ENCODE measurements around the gene PLEKHA6. TPM values are rescaled to one million over a fixed set of nuclear protein-coding genes. Genes with fewer than 3 reads are reported as not detected.

PLEKHA6 gene
- polyA plus RNA-seq, 1 donor from 2014 or later: 22.6 TPM

- peaks cover 19% of the 10 kb centered on the region for H3K79me2 ChIP-seq (replicated peaks; ENCODE audit: insufficient read depth, low read length)
- H3K9me3 ChIP-seq (ENCODE audit: low read length): no peaks in the 10 kb centered on the region
- no peak overlapping the region for H3K9ac ChIP-seq (ENCODE audit: low read length)
- no peak overlapping the region for H2AFZ ChIP-seq (ENCODE audit: low read depth, low read length)
- no peak overlapping the region for H3K4me3 ChIP-seq (ENCODE audit: low read length)
- H3K27me3 ChIP-seq (ENCODE audit: insufficient read depth, low read depth, low read length): no peaks in the 10 kb centered on the region
- no peaks in the 10 kb centered on the region for H3K36me3 ChIP-seq (ENCODE audit: insufficient read depth, low read length)
- TF ChIP-seq CTCF (IDR thresholded peaks at IDR 0.05; ENCODE audit: poor library complexity, severe bottlenecking): no peak
- TF ChIP-seq EZH2 (IDR thresholded peaks at IDR 0.05; ENCODE audit: borderline replicate concordance, insufficient read depth, low read length, poor library complexity, severe bottlenecking): no peak
- TF ChIP-seq RAD21 (conservative IDR thresholded peaks at IDR 0.05): no peak
- no peak for TF ChIP-seq REST (IDR thresholded peaks at IDR 0.05; ENCODE audit: borderline replicate concordance)
- no peak for TF ChIP-seq MXI1 (conservative IDR thresholded peaks at IDR 0.05; ENCODE audit: poor library complexity, severe bottlenecking)
- no peak for TF ChIP-seq SMC3 (conservative IDR thresholded peaks at IDR 0.05; ENCODE audit: poor library complexity)
- TF ChIP-seq EP300 (conservative IDR thresholded peaks at IDR 0.05; ENCODE audit: poor library complexity, severe bottlenecking): no peak
- peaks cover 6% of the 10 kb centered on the region for H4K20me1 ChIP-seq (ENCODE audit: insufficient read depth)
- H3F3A ChIP-seq (ENCODE audit: insufficient read depth, low read length, poor library complexity, severe bottlenecking): no peaks in the 10 kb centered on the region
- no peaks in the 10 kb centered on the region for H3K9me2 ChIP-seq (ENCODE audit: insufficient read depth, low read length)
- H3K27ac ChIP-seq (ENCODE audit: low read length): no peak overlapping the region
- H3K4me2 ChIP-seq (ENCODE audit: low read length): no peak overlapping the region
These were observed 70.4 kb downstream of the PLEKHA6 start for GRCh38 chr1:204289280-204289679.

- Histone ChIP-seq H3K9me2 (ENCODE audit: insufficient read depth, low read length) (no peaks in the 10 kb centered on the region), H3K27ac (ENCODE audit: low read length) (no peak overlapping the region), H4K20me1 (ENCODE audit: insufficient read depth) (peaks cover 6% of the 10 kb centered on the region), H3K4me2 (ENCODE audit: low read length) (no peak overlapping the region), H3K36me3 (ENCODE audit: insufficient read depth, low read length) (no peaks in the 10 kb centered on the region), H3K79me2 (replicated peaks; ENCODE audit: insufficient read depth, low read length) (peaks cover 19% of the 10 kb centered on the region), H3K9me3 (ENCODE audit: low read length) (no peaks in the 10 kb centered on the region), H3K4me3 (ENCODE audit: low read length) (peak overlapping the region; percentile 15), H3K9ac (ENCODE audit: low read length) (no peak overlapping the region), H3F3A (ENCODE audit: insufficient read depth, low read length, poor library complexity, severe bottlenecking) (no peaks in the 10 kb centered on the region), H2AFZ (ENCODE audit: low read depth, low read length) (no peak overlapping the region), H3K27me3 (ENCODE audit: insufficient read depth, low read depth, low read length) (no peaks in the 10 kb centered on the region)
- TF ChIP-seq EZH2 (IDR thresholded peaks at IDR 0.05; ENCODE audit: borderline replicate concordance, insufficient read depth, low read length, poor library complexity, severe bottlenecking): no peak
- peak; percentile 14 for TF ChIP-seq CTCF (IDR thresholded peaks at IDR 0.05; ENCODE audit: poor library complexity, severe bottlenecking)
- TF ChIP-seq TAF1 (IDR thresholded peaks at IDR 0.05; ENCODE audit: low read depth): no peak
- no peak for TF ChIP-seq REST (IDR thresholded peaks at IDR 0.05; ENCODE audit: borderline replicate concordance)
These were observed 71.6 kb downstream of the PLEKHA6 start for GRCh38 chr1:204288021-204288588.

Measured in neural cell (in vitro differentiated cells).